Fibroblast of lung (primary cell): ENCODE data around the gene HIKESHI.

Source experiments
- EZH2 ChIP-seq: IDR thresholded peaks from 2 replicates; pipeline ENCODE4 v1.5.1; 2012; ENCODE audit warnings: low read length, control low read depth, mild to moderate bottlenecking; ENCODE audit errors: missing control alignments
- TF ChIP-seq, protein P1 (sequence below), 2 donors: IDR thresholded peaks in 1 of 2; conservative IDR thresholded peaks in 1 of 2; 1 replicate in 1 of 2; 2 replicates in 1 of 2; pipeline ENCODE4 v1.5.1; 2011 to 2012; ENCODE audit warnings: low read length in 2 of 2, control low read depth in 1 of 2, inconsistent platforms in 1 of 2, low read depth in 1 of 2, mild to moderate bottlenecking in 1 of 2

DNA sequence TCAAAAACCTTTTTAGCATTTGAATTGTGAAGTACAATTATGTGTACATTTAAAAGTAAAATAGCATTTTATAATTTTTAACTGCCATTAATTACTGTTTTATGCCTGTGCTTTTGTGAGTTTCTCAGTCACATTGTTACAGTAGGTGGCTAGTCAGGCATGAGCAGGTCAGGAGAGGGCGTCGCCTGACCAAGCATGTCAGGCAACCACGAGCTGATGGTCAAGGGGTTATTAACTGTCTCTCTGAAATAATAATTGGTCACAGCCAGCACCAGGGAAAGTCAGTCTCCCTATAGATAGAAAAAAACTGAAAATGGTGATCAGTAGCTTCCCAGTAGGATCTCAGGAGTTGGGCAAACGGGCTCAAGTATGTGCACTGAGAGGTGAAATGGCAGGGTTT lies 53.2 kb downstream of the HIKESHI start:
- no peak for TF ChIP-seq EZH2
- TF ChIP-seq, protein P1, sequence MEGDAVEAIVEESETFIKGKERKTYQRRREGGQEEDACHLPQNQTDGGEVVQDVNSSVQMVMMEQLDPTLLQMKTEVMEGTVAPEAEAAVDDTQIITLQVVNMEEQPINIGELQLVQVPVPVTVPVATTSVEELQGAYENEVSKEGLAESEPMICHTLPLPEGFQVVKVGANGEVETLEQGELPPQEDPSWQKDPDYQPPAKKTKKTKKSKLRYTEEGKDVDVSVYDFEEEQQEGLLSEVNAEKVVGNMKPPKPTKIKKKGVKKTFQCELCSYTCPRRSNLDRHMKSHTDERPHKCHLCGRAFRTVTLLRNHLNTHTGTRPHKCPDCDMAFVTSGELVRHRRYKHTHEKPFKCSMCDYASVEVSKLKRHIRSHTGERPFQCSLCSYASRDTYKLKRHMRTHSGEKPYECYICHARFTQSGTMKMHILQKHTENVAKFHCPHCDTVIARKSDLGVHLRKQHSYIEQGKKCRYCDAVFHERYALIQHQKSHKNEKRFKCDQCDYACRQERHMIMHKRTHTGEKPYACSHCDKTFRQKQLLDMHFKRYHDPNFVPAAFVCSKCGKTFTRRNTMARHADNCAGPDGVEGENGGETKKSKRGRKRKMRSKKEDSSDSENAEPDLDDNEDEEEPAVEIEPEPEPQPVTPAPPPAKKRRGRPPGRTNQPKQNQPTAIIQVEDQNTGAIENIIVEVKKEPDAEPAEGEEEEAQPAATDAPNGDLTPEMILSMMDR (conservative IDR thresholded peaks at IDR 0.05 in 1 of 2, IDR thresholded peaks at IDR 0.05 in 1 of 2; ENCODE audit: low read depth in 1 of 2, low read length in 2 of 2): no peak
